ENCODE data around the gene DNHD1. TPM values are rescaled to one million over a fixed set of nuclear protein-coding genes. Genes with fewer than 3 reads are reported as not detected.

DNHD1 gene
- total RNA-seq, 6 experiments from 2014 or later = 1.9 to 10.3 (median 6.1) TPM

DNA sequence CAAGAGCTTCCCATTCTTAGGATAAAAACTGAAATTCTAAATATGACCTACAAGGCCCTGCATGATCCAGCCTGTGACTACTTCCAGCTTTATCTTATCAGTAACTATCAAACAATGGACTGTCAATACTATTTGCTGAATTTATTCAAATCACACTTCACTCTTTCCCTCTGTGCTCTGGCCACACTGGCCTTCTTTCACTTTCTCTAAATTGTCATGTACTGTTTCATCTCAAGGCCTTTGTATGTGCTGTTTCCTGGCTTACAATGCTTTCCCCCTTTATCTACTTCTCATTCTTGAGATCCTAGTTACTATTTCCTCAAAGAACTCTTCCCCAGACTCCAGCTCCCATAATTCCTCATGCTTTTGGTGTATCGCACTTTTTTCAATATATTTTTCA, 10.1 kb upstream of the DNHD1 start:
- TF ChIP-seq, protein P1, sequence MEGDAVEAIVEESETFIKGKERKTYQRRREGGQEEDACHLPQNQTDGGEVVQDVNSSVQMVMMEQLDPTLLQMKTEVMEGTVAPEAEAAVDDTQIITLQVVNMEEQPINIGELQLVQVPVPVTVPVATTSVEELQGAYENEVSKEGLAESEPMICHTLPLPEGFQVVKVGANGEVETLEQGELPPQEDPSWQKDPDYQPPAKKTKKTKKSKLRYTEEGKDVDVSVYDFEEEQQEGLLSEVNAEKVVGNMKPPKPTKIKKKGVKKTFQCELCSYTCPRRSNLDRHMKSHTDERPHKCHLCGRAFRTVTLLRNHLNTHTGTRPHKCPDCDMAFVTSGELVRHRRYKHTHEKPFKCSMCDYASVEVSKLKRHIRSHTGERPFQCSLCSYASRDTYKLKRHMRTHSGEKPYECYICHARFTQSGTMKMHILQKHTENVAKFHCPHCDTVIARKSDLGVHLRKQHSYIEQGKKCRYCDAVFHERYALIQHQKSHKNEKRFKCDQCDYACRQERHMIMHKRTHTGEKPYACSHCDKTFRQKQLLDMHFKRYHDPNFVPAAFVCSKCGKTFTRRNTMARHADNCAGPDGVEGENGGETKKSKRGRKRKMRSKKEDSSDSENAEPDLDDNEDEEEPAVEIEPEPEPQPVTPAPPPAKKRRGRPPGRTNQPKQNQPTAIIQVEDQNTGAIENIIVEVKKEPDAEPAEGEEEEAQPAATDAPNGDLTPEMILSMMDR (IDR thresholded peaks at IDR 0.05) = no peak
- no peak for TF ChIP-seq POLR2A (IDR thresholded peaks at IDR 0.05)
- no peaks in the 10 kb centered on the region for H3K27me3 ChIP-seq
- 76% methylated on average over 1 of the region's 1 CpG for WGBS (ENCODE audit: insufficient coverage, low coverage, low lambda C conversion rate, missing lambda C conversion rate)
- no peaks in the 10 kb centered on the region for H3K9me3 ChIP-seq
- peaks cover 0 to 37% (median 2%) of the 10 kb centered on the region in 4 donors for H3K36me3 ChIP-seq
- intact Hi-C loops (cut with DNase I) = no loop called here
- ATAC-seq = peak in 1 of 4 donors; percentile 19
- no peak overlapping the region for H3K4me3 ChIP-seq
- peaks cover 0 to 32% (median 9%) of the 10 kb centered on the region in 4 donors for H3K4me1 ChIP-seq
- no peak for DNase-seq
- no peak overlapping the region for H3K27ac ChIP-seq

DNA sequence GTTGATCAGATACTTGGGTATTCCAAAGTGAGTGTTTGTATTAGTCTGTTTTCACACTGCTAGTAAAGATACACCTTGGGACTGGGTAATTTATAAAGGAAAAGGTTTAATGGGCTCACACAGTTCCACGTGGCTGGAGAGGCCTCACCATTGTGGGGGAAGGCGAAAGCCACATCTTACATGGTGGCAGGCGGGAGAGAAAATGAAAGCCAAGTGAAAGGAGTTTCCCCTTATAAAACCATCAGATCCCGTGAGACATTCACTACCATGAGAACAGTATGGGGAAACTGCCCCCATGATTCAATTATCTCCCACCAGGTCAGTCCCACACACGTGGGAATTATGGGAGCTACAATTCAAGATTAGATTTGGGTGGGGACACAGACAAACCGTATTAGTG, 8.7 kb upstream of the DNHD1 start:
- Histone ChIP-seq H3K4me3 (no peak overlapping the region), H3K36me3 (peaks cover 0 to 30% (median 2%) of the 10 kb centered on the region in 4 donors), H3K9me3 (no peaks in the 10 kb centered on the region), H3K27me3 (no peaks in the 10 kb centered on the region), H3K27ac (no peak overlapping the region), H3K4me1 (peaks cover 0 to 23% (median 6%) of the 10 kb centered on the region in 4 donors)
- TF ChIP-seq, protein P1 (IDR thresholded peaks at IDR 0.05) = no peak
- TF ChIP-seq POLR2A (IDR thresholded peaks at IDR 0.05) = no peak
- intact Hi-C loops (cut with DNase I) = no loop called here
- ATAC-seq = no peak
- 100% methylated on average over 4 of the region's 6 CpGs for WGBS (ENCODE audit: insufficient coverage, low coverage, low lambda C conversion rate, missing lambda C conversion rate)
- no peak for DNase-seq

DNA sequence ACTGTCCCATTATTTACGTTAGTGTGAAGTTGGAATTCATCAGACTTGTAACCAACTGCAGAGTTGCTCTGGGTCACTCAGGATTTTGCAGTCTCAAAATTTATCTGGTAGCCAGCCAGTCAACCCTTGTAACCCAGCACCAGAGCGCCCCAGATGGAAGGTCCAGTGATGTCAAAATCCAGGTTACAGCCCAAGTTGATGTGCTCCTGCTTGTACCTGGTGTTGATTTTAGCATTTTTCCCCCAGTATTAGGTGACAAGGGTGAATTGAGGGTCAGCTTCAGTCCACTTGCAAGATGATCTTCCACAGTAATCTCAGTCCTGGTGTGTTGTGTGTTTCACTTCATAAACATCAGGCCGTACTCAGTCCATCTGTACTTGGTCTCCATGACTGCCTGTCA, 8.3 kb upstream of the DNHD1 start:
- Histone ChIP-seq H3K27ac (no peak overlapping the region), H3K27me3 (no peaks in the 10 kb centered on the region), H3K4me3 (no peak overlapping the region), H3K4me1 (peaks cover 0 to 23% (median 6%) of the 10 kb centered on the region in 4 donors), H3K9me3 (no peaks in the 10 kb centered on the region), H3K36me3 (peaks cover 0 to 26% (median 2%) of the 10 kb centered on the region in 4 donors)
- ATAC-seq (peak; percentile 40 to 89 (median 56)), DNase-seq (peak in 1 of 3 donors; percentile 54)
- intact Hi-C loops (cut with DNase I) = no loop called here
- WGBS (ENCODE audit: insufficient coverage, low coverage, low lambda C conversion rate, missing lambda C conversion rate) = 80% methylated on average over 3 of the region's 3 CpGs
- TF ChIP-seq, protein P1 (IDR thresholded peaks at IDR 0.05) = no peak
- TF ChIP-seq POLR2A (IDR thresholded peaks at IDR 0.05) = no peak

DNA sequence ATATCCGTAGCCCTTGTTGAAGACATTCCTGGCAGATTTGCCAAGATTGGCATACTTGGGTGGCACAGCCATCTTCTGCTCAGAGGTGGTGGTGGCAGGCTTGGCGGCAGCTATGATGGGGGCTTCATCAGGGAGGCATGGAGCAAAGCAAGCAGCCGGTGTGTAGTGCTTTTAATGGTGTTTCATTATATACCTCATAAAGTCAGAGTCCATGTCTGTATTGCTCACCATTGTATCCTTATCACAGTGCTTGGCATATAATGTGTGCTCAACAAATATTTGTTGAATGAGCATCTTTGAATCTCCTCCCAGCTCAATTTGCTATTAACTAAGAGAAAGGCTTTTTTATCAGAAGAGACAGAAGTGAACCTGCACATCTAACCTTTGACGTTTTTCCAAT, 7.8 kb upstream of the DNHD1 start:
- 40% methylated on average over 4 of the region's 4 CpGs for WGBS (ENCODE audit: insufficient coverage, low coverage, low lambda C conversion rate, missing lambda C conversion rate)
- peak; percentile 75 to 96 (median 91) for ATAC-seq

More for the DNA sequence above, 7.8 kb upstream of the DNHD1 start:
- Histone ChIP-seq H3K4me1 (peaks cover 0 to 23% (median 6%) of the 10 kb centered on the region in 4 donors), H3K27ac (no peak overlapping the region), H3K27me3 (no peaks in the 10 kb centered on the region), H3K36me3 (peaks cover 0 to 22% (median 2%) of the 10 kb centered on the region in 4 donors), H3K9me3 (no peaks in the 10 kb centered on the region), H3K4me3 (no peak overlapping the region)
- intact Hi-C loops (cut with DNase I) = no loop called here
- DNase-seq = no peak
- no peak for TF ChIP-seq POLR2A (IDR thresholded peaks at IDR 0.05)
- TF ChIP-seq, protein P1 (IDR thresholded peaks at IDR 0.05) = no peak
